Measurements from ENCODE around the gene TMCO6.

DNA sequence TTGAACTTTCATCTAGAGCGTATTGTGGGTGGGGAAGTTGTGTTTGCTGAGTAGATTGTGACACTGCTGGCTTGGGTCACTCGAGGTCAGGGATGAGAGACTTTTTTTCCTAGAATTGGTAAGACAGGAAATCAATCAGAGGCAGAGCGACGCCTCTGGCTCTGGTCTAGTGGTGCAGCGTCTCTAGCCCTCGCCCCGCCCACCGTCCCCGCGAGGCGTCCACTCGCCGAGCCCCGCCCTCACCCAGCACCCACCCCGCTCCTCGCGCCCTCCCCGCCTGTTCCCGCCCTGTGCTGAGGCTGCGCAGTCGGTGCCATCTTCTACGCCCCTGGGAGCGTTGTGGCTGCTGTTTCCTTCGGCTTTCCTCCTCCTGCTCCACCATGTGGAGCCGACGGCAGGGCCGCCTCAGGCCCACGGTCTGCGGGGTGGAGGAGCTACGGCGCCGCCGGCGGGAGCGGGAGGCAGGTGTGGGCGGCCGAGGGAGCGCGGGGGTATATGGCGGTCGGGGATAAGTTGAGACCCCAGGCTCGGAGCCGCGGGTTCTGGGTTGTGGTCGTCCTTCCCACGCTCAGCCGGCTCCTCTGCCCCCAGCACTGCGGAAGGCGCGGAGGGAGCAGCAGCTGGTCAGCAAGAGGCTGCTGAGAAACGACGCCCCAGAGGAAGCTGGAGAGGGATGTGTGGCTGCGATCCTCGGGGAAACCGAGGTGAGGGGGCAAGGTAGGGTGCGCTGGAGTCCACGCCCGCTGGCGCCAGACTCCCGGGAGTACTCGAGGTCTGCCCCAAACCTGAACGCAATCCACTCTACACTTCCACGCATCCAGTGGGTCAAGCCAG, at the start of gene TMCO6:
- TF ChIP-seq, protein P1, sequence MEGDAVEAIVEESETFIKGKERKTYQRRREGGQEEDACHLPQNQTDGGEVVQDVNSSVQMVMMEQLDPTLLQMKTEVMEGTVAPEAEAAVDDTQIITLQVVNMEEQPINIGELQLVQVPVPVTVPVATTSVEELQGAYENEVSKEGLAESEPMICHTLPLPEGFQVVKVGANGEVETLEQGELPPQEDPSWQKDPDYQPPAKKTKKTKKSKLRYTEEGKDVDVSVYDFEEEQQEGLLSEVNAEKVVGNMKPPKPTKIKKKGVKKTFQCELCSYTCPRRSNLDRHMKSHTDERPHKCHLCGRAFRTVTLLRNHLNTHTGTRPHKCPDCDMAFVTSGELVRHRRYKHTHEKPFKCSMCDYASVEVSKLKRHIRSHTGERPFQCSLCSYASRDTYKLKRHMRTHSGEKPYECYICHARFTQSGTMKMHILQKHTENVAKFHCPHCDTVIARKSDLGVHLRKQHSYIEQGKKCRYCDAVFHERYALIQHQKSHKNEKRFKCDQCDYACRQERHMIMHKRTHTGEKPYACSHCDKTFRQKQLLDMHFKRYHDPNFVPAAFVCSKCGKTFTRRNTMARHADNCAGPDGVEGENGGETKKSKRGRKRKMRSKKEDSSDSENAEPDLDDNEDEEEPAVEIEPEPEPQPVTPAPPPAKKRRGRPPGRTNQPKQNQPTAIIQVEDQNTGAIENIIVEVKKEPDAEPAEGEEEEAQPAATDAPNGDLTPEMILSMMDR (IDR thresholded peaks at IDR 0.05; ENCODE audit: low read depth, low read length, poor library complexity, severe bottlenecking): peak; percentile 73
- TF ChIP-seq EZH2phosphoT487 (IDR thresholded peaks at IDR 0.05; ENCODE audit: borderline replicate concordance, low read length): no peak
